NCI-H2196 treated with DMSO at 0.1 percent for 48 hours (cell line): Measurements from ENCODE around the gene BCL3.

Experiments used
- DNase-seq: peaks from one replicate; lab custom pipeline; 2025; ENCODE audit not compliant: unreplicated experiment; lab: John Stamatoyannopoulos, UW

BCL3 gene

DNA sequence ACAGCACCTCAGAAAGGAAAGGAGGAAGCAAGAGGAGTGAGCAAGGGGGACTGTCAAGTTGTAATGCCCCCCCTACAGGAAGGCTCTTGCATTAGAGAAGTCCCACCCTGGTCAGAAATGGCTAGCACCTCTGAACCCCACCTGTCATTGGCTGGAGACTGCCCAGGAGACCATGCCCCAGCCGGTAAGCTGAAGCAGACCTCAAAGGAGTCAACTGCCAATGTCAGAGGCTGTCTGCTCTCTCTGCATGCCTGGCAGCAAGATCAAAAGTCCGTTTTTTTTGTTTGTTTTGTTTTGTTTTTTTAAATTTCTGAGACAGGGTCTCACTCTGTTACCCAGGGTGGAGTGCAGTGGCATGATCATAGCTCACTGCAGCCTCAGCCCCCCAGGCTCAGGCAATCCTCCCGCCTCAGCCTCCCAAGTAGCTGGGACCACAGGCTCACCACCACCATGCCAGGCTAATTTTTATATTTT is 8.1 kb upstream of the BCL3 start:
- no peak for DNase-seq

DNA sequence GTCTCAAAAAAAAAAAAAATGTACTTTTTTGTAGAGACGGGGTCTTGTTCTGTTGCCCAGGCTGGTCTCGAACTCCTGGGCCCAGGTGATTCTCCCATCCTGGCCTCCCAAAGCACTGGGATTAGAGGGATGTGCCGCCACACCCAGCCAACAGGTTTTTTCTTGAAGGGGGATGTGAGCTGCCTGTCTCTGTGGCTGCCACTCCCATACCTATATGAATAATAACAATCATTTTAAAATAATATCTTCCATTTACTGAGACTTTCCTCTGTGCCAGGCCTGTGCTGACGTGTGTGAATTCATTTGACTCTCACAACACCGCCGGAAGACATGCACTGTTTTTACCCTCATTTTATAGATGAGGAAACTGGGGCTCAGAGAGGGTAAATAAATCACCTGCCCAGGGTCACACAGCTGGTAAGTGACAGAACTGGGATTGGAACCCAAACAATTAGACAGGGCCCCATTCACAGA is 7.2 kb upstream of the BCL3 start:
- no peak for DNase-seq

DNA sequence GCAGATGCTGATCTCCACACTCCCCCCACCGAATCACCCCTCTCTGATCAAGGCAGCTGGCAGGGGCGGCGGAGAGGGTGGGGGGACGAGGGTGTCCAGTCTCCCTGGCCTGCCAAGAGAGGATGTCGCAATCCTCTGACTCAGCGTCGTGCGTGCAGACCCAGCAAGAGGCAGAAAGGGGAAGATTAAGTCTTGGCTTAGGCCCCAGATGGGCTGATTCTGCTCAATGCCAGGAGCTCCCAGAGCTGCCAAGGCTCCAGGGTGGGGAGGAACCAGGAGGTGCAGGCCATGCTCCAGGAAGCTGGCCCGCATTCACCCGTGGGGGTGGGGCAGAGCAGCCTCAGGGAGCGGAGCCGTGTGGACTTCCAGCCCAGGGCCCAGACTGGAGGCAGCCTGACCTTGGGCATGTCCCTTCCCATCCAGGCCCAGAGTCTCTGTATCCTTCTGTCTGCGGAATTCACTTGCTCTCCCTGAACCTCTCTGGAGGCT is 6.6 kb upstream of the BCL3 start:
- peak; percentile 96 for DNase-seq

DNA sequence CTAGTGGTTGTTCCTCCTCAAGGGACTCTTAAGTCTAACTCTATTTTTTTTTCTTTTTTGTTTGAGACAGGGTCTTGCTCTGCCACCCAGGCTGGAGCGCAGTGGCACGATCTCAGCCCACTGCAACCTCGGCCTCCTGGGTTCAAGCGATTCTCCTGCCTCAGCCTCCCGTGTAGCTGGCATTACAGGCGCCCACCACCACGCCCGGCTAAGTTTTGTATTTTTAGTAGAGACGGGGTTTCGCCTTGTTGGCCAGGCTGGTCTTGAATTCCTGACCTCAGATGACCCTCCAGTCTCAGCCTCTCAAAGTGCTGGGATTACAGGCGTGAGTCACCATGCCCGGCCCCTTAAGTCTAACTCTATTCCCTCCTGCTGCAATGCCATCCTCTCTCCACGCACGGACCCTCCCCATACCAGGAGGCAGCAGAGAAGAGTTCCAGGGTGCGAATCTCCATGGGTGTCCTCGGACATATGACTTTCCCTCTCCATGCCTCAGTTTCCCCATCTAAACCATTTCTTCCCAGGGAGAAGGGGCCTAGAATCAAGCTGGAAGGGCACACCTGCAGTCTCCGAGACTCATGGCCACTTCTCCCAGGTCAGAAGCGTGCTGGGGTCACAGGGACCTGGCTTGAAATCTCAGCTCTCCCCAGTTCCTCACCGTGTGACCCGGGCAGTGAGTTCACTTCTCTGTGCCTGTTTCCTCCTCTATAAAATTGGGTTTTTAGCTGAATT is 6.0 kb upstream of the BCL3 start:
- DNase-seq: no peak

DNA sequence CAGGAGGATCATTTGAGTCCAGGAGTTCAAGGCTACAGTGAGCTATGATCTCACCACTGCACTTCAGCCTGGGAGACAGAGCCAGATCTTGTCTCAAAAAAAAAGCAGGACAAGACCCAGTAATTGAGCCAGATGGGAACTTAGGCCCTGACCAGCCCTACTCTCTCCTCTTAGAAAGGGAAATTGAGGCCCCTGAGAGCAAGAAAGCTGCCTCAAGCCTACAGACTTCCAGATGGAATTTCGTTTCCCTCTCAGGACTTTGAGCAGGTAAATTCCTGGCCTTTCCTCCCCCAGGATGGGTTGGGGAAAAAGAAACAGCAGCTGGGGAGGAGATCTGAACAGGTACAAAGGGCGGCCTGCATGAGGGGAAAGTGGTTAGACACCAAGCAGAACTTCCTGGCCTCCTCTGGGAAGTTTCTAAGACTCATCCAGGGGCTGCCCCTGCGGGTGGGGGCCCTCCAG is 3.6 kb upstream of the BCL3 start:
- no peak for DNase-seq

DNA sequence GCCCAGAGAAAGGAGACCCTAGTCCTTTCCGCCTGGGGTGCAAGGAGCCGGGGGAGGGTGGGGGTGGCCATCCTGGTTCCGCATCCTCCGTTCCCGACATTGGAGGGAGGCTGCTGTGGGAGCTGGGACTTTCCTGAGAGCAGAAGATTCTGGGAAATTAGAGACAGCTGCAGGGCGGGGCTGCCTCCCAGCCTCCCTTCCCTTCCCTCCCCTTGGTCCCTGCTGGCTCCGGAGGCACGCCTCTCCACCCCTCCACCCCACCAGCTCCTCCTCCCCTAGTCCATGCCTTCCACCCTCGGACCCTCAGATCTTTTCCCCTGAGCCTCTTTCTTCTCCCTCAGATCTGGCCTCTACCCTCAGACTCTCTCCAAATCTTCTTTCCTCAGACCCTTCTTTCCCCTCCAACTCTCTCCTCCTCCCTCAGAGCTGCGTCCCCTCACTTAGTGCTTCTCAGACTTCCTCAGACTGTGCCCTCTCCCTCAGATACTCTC is 3.1 kb upstream of the BCL3 start:
- DNase-seq: peak; percentile 43

DNA sequence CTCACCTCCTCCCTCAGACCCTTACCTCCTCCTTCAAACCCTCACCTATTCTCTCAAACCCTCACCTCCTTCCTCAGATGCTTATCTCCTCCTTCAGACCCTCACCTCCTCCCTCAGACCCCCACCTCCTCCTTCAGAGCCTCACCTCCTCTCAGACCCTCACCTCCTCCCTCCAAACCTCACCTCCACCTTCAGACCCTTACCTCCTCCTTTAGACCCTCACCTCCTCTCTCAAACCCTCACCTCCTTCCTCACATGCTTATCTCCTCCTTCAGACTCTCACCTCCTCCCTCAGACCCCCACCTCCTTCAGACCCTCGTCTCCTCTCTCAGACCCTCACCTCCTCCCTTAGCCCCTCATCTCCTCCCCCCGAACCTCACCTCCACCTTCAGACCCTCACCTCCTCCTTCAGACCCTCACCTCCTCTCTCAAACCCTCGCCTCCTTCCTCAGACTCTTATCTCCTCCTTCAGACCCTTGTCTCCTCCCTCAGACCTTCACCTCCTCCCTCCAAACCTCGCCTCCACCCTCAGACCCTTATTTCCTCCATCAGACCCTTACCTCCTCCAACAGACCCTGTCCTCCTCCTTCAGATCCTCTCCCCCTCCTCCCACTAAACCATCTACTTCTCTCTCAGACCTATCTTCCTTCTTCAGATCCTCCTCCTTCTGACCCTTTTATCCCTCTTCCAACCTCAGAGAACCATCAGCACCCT is 2.5 kb upstream of the BCL3 start:
- DNase-seq: no peak

DNA sequence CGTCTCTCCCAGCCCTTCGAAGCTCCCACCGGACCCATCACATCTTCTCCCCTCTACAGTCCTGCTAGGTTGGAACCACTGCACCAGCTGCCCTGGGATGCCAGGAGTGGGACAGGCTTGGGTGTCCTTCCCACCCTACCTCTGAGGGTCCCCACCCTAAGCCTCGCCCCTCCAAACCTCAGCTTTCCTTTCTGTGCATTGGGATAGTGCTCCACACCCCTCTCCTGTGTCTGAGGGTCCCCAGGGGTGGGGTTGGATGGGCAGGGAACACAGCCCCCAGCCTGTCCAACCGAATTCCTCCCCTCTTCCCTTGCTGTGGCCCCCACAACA is 1.9 kb upstream of the BCL3 start:
- no peak for DNase-seq

DNA sequence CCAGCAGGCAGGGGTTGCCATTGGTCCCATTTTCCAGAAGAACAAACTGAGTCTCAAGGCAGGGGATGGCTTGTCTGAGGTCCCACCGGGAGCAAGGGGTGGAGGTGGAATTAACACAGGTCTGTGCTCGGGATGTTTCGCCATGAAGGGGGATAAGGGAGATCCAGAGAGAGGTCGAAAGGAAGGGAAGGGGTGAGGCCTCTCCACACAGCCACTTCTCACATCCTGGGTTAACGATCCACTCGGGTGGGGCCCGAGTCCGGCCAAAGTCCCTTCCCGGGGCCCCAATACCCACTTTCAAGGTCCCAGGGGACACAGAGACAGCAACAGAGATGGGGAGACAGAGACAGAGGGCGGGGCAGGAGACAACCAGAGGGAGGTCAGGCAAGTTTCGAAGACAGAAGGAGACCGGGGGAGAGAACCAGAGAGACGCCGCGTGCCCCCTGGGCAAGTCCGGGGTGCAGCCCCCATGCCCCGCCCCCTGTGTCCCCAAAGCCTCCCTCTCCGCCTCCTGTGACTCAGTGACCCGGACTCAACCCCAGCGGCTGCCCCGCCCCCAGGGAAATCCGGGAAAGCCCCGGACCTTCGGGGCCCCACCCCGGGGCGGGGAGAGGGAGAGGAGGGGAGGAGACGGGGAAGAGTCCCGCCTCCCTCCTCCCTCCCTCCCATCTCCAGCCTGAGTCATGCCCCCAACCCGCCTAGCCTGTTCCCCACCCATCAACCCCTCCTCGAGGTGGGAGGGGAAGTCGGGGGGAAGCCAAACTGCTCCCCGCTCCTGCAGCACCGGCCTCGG is 1.4 kb upstream of the BCL3 start:
- peak; percentile 70 for DNase-seq

DNA sequence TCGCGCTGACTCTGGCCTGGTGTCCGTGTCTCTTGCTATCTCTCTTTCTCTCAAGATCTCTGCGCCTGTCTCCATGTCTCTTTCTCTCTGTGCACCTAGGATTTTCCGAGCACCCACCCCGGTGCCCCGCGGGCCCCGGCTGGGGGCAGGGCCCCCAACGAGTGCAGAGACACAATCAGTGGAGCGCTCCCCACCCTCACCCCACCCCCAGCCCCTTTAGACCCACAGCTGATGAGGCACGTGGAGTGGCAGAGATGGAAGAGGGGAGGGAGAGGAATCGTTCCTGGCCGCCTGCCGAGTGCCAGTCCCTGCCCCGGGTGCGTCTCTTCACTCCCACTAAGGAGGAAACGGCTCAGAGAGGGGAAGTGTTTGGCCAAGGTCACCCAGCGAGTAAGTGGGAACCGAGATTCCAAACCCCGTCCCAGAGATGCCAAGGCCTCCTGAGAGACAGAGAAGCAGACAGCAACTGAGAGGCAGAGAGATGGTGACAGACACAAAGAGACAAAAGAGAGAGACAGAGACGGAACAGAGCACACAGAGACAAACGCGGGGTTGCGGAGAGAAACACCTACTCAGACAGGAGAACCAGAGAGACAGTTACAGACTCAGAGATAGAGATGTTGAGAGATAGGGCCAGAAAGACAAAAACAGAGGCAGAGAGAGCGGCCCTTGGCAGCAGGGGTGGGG is 626 bp upstream of the BCL3 start:
- peak; percentile 77 for DNase-seq

DNA sequence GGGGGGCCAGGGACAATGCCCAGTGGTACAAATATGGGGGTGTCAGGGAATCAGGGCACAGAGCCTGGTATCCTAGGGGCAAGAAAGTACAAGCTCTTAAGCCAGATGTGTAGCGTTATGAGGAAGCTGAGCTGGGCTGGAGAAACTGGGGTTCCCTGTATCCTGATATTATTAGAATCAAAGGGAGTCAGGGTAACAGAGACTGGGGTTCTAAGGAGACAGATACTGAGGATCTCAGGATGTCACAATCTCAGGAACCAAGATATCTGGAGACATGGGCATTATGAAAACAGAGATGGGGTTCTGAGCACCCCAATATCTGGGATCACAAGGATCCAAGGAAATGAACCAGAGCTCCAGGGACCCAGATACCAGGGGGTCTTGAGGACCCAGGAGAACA is 784 bp downstream of the BCL3 start:
- no peak for DNase-seq

DNA sequence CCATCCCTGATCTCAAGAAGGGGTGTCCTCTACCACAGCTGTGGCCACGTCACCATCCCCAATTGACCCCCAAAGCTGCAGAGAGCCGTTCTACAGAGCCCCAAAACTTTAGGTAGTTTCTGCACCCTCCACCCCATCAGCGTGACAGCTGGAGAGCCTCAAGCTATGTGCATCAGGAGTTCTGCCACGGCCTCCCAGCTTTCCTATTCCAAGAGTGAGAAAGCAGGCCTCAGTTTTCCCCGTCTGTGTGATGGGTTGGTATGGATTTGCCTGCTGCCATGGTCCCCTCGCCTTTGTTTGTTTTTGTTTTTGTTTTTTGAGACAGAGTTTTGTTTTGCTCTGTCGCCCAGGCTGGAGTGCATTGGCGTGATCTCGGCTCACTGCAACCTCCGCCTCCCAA is 1.5 kb downstream of the BCL3 start:
- no peak for DNase-seq

DNA sequence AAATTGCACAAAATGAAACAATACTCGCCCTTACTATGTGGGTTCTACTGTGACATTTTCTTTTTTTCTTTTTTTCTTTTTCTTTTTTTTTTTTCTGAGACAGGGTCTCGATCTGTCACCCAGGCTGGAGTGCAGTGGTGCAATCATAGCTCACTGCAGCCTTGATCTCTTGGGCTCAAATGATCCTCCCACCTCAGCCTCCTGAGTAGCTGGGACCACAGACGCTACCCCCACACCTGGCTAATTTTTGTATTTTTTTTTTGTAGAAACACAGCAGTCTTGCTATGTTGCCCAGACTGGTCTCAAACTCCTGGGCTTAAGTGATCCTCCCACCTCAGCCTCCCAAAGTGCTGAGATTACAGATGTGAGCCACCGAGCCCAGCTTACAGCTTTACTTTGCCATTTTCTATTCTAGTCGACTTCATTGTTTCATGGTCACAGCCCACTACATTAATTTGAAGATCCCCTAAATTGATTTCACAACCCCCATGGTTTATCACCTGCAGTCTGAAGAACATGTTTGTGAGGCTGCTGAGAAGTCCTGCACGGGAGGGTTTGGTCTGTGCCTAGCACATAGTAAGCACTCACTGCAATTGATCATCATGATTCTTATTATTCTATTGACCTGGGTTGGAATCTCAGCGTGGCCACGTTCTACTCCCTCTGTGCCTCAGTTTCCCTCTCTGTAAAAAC is 3.8 kb downstream of the BCL3 start:
- DNase-seq: no peak

DNA sequence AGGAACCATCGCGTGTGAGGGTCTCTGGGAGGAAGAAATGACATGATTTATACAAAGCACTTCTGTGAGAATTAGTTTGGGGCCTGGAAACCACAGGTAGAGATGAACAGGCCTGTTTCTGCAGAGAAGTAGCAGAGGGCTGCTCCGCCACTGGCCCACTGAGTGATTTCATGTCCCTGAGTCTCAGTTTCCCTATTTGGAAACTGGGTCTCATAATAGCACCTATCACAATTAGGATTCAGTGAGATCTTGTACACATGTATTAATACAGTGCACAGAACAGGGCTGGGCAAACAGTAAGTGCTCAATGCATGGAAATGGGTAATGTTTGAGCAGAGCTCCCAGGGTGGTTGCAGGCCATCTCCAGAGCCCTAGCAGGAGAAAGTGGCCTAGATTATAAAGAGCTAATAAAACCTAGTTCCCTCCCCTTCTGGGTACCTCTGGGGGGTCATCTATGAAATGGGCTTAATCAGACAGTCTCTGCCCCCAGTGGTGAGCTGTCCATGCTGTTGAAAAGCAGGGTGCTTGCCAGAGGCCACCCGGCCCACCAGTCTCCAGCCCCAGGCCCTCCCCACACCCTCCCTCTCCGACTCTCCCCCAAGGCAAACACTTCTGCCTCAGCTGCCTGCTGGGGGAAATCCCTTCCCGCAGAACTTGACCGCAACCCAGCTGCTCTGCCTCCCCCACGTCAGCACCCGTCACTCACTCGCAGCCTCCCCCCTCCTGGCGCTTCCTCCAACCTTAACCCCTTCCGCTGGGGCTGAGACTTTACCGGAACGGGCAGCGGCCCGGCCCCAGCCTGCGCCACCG is 4.5 kb downstream of the BCL3 start:
- peak; percentile 95 for DNase-seq

DNA sequence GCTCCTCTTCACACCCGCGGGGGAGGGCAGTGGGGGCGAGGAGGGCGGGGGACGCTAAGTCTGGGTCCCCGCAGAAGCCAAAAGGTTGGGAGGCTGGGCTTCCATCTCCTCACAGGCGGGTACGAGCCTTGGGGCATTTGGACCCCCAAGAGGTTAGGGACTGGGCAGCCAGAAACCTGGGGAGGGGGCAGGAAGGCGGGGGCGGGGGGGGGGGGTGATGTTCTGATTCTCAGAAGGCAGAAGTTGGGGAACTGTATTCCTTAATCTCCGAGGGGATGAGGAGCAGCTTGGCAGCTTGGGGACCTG is 5.1 kb downstream of the BCL3 start:
- no peak for DNase-seq

DNA sequence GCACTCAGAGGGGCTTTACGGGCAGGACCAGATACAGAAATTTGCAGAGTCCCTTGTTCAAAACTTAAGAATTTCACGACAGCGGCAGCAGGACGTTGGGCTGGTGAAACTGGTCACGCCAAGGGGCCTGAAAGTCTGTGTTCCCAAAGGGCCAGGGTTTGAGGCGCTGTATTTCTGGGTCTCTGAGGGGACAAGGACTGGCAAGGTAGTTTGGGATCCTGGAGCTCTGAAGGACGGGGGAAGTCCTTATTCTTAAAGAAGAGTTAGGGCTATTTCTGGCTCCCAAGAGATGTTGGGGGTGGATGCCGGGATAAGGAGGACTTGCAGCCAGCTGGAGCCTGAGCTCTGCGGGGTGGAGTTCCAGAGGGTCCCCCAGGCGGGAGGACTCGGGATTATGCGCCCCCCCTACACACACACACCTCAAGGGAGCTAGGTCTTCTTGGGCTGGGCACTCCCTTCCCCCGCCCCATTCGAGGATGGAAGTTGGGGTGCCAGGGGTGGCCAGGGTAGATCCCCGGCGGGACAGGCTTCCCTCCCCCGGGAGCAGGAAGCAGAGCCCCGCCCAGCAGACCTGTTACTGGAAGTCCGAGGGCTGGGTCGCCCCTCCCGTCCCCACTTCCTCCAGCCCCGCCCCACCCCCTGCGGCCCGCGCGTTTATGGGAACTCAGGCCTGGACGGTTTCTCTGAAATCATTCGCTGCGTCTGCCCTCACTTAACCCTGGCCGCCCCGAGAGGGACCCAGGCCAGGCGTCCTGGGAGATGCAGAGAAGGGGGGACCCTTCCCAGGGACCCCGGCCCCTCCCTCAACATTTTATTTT is 5.6 kb downstream of the BCL3 start:
- DNase-seq: peak; percentile 63

DNA sequence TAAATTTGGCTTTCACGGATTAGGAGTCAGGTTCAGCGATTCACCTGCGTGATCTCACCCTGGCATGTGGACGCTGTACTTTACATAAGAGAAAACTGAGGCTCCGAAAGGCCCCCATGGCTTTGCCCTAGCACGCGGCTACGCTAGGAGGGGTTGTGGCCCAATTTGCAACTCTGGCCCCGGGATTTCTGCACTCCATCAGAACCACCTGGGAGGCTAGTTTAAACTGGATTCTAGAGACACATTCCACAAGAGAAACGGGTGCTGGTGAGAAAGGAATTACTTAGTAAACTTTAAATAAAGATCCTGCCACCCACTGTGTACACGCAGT is 6.2 kb downstream of the BCL3 start:
- DNase-seq: no peak

DNA sequence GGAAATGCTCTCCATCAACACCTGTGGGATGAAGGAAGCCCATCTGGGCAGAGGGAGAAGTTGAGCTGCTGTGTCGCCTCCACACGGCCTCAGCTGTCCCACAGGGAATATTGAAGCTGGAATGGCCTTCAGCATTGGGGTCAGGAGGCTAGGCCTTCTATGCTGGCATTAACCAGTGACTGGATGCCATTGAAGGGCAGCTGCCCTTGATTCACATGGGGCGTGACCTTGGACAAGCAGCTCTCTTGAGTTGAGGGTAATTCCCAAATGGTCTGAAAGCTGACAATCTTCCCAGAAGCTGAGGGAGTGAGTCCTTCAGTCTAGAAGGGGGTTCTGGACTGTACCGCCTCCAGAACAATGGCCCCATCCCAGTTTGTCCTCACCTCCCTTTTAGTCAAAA is 6.7 kb downstream of the BCL3 start:
- DNase-seq: no peak

DNA sequence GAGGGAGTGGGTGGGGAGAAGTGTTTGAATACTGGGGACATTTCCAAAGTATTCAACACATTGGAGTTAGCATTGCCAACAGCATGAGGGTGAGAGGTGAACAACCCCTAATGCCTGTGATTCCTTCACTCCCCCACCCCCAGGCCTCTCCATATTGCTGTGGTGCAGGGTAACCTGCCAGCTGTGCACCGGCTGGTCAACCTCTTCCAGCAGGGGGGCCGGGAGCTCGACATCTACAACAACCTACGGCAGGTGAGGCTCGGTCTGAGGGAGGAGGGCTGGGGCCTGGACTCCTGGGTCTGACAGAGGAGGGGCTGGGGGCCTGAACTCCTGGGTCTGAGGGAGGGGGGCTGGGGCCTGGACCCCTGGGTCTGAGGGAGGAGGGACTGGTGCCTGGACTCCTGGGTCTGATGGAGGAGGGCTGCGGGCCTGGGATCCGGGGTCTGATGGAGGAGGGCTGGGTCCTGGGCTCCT is 7.6 kb downstream of the BCL3 start:
- no peak for DNase-seq
